ENCODE results near the gene KIF1A.

- TF ChIP-seq POLR2A (IDR thresholded peaks at IDR 0.05): no peak
- TF ChIP-seq, protein P1, sequence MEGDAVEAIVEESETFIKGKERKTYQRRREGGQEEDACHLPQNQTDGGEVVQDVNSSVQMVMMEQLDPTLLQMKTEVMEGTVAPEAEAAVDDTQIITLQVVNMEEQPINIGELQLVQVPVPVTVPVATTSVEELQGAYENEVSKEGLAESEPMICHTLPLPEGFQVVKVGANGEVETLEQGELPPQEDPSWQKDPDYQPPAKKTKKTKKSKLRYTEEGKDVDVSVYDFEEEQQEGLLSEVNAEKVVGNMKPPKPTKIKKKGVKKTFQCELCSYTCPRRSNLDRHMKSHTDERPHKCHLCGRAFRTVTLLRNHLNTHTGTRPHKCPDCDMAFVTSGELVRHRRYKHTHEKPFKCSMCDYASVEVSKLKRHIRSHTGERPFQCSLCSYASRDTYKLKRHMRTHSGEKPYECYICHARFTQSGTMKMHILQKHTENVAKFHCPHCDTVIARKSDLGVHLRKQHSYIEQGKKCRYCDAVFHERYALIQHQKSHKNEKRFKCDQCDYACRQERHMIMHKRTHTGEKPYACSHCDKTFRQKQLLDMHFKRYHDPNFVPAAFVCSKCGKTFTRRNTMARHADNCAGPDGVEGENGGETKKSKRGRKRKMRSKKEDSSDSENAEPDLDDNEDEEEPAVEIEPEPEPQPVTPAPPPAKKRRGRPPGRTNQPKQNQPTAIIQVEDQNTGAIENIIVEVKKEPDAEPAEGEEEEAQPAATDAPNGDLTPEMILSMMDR (IDR thresholded peaks at IDR 0.05): no peak
Measured at GRCh38 chr2:240749516-240749915, 70.5 kb downstream of the KIF1A start.
